GM19463 (cell line): ENCODE data around the gene CARMIL1.
A peak's percentile ranks its signal among the peaks of the same experiment; 100 is the strongest.
"Not testable (repeated sequence)": the region's sequence is repeated elsewhere in the genome, so short reads cannot be mapped to it uniquely, and the experiment has no call there.

Source experiments
- ATAC-seq: cut with Tn5 transposase; IDR thresholded peaks from one replicate; pipeline ENCODE4 v1.9.1; 2021; ENCODE audit warnings: mild to moderate bottlenecking, moderate library complexity; ENCODE audit not compliant: unreplicated experiment

CARMIL1 gene

GRCh38 chr6:25275436-25275835 is 3.7 kb upstream of the CARMIL1 start:
- no peak for ATAC-seq

GRCh38 chr6:25277386-25277785 is 1.8 kb upstream of the CARMIL1 start:
- no peak for ATAC-seq

- ATAC-seq, result no peak
These were observed 1.3 kb upstream of the CARMIL1 start for GRCh38 chr6:25277857-25278256.

GRCh38 chr6:25278261-25278913 is 787 bp upstream of the CARMIL1 start:
- ATAC-seq, result peak; percentile 20

GRCh38 chr6:25279748-25280343 is 672 bp downstream of the CARMIL1 start:
- no peak for ATAC-seq

GRCh38 chr6:25280344-25281074 is 1.3 kb downstream of the CARMIL1 start:
- no peak for ATAC-seq

GRCh38 chr6:25286891-25287290 is 7.7 kb downstream of the CARMIL1 start:
- no peak for ATAC-seq

GRCh38 chr6:25287941-25288340 is 8.8 kb downstream of the CARMIL1 start:
- ATAC-seq, result no peak

- ATAC-seq, result no peak
These were observed 9.3 kb downstream of the CARMIL1 start for GRCh38 chr6:25288518-25288917.

GRCh38 chr6:25290306-25291060 is 11.3 kb downstream of the CARMIL1 start:
- ATAC-seq, result no peak

- ATAC-seq, result no peak
These were observed 13.2 kb downstream of the CARMIL1 start for GRCh38 chr6:25292384-25292783.

GRCh38 chr6:25295651-25296050 is 16.5 kb downstream of the CARMIL1 start:
- no peak for ATAC-seq

- ATAC-seq, result no peak
These were observed 17.2 kb downstream of the CARMIL1 start for GRCh38 chr6:25296217-25296905.

- ATAC-seq, result no peak
These were observed 17.9 kb downstream of the CARMIL1 start for GRCh38 chr6:25297039-25297441.

- ATAC-seq, result no peak
These were observed 18.8 kb downstream of the CARMIL1 start for GRCh38 chr6:25297823-25298522.

- not testable (repeated sequence) for ATAC-seq
These were observed 19.3 kb downstream of the CARMIL1 start for GRCh38 chr6:25298523-25298865.

GRCh38 chr6:25301362-25301761 is 22.2 kb downstream of the CARMIL1 start:
- ATAC-seq, result no peak

- ATAC-seq, result no peak
These were observed 23.0 kb downstream of the CARMIL1 start for GRCh38 chr6:25302151-25302550.

GRCh38 chr6:25302677-25303128 is 23.5 kb downstream of the CARMIL1 start:
- no peak for ATAC-seq

GRCh38 chr6:25303254-25303653 is 24.1 kb downstream of the CARMIL1 start:
- no peak for ATAC-seq
